Measurements from ENCODE around the gene TSHZ2. TPM values are rescaled to one million over a fixed set of nuclear protein-coding genes. Genes with fewer than 3 reads are reported as not detected.

TSHZ2 gene
- total and polyA plus RNA-seq, 11 donors: 1.8 to 12.1 (median 3.7) TPM

DNA sequence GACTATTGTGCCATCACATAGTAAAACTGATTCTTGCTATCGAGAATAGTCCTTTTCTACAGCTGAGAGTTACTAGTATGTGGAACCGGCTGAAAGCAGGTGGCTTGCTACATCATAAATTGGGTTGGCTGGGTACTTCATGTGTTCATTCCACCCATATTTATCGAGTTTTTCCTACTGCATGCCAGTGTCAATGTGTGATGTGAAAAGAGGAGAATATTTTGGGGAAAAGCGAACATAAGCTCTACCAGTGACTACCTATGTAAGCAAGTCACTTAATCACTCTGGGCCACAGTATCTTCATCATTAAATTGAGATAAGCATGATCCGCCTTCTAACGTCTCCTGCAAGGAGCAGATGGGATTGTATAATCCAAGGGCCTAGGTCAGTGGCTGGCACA lies 61.0 kb downstream of the TSHZ2 start:
- 70 to 89% (median 80%) methylated on average over 6 of the region's 6 CpGs for WGBS, 4 donors

GRCh38 chr20:53034899-53035298 lies 62.7 kb downstream of the TSHZ2 start:
- DNase-seq (no peak), ATAC-seq (no peak)
- WGBS, 4 donors: 44 to 47% (median 47%) methylated on average over 3 of the region's 3 CpGs

More for the DNA sequence above, 61.0 kb downstream of the TSHZ2 start:
- H3K27ac ChIP-seq: peak overlapping the region in 4 of 12 donors; percentile 28 to 60 (median 36)
- H3K27me3 ChIP-seq: no peaks in the 10 kb centered on the region
- H3K9me3 ChIP-seq: no peaks in the 10 kb centered on the region
- ATAC-seq: no peak
- no peak overlapping the region for H3K4me3 ChIP-seq
- TF ChIP-seq CTCF (IDR thresholded peaks at IDR 0.05) (no peak), POLR2A (IDR thresholded peaks at IDR 0.05) (no peak)
- DNase-seq: no peak
- H3K4me1 ChIP-seq: peaks cover 0 to 16% (median 0%) of the 10 kb centered on the region in 12 donors
- no peaks in the 10 kb centered on the region for H3K36me3 ChIP-seq
- intact Hi-C loops (cut with DNase I): loop anchor here in 1 of 10 donors (10.0 kb wide), 1 partner anchor 82 kb away; no protein-coding TSS in a partner anchor

DNA sequence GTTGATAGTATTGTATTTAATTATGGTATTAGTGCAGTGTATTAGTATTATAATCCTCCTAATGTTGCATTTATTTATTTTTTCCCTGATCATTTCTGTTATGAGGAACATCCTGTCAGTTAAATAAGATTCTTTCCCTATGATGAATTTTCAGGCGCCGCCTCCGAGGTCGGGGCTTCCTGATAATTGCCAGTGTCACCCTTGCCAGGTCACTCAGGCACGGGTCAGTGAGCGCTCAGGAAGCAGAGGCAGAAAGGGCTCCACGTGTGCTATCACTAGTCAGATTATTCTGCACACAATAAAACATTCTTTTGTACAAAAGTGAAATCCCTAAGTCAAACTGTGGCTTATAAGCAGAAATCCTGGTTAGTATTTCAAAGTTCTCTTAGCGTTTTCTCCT lies 64.8 kb downstream of the TSHZ2 start:
- Histone ChIP-seq H3K27ac (no peak overlapping the region), H3K27me3 (no peaks in the 10 kb centered on the region), H3K36me3 (no peaks in the 10 kb centered on the region), H3K4me1 (peaks cover 0 to 25% (median 2%) of the 10 kb centered on the region in 12 donors), H3K9me3 (no peaks in the 10 kb centered on the region), H3K4me3 (no peak overlapping the region)
- WGBS, 4 donors: 47 to 60% (median 51%) methylated on average over 8 of the region's 8 CpGs
- no peak for ATAC-seq
- DNase-seq: peak in 1 of 5 donors; percentile 30
- no peak for TF ChIP-seq POLR2A (IDR thresholded peaks at IDR 0.05)
- intact Hi-C loops (cut with DNase I): loop anchor here in 1 of 10 donors (10.0 kb wide), 1 partner anchor 78 kb away; no protein-coding TSS in a partner anchor

More at GRCh38 chr20:53034899-53035298, 62.7 kb downstream of the TSHZ2 start:
- intact Hi-C loops (cut with DNase I): loop anchor here in 1 of 10 donors (10.0 kb wide), 1 partner anchor 80 kb away; no protein-coding TSS in a partner anchor
- TF ChIP-seq POLR2A (IDR thresholded peaks at IDR 0.05) (no peak), CTCF (IDR thresholded peaks at IDR 0.05) (no peak)
- Histone ChIP-seq H3K4me1 (peaks cover 0 to 16% (median 0%) of the 10 kb centered on the region in 12 donors), H3K4me3 (no peak overlapping the region), H3K27ac (no peak overlapping the region), H3K36me3 (no peaks in the 10 kb centered on the region), H3K27me3 (no peaks in the 10 kb centered on the region), H3K9me3 (no peaks in the 10 kb centered on the region)

DNA sequence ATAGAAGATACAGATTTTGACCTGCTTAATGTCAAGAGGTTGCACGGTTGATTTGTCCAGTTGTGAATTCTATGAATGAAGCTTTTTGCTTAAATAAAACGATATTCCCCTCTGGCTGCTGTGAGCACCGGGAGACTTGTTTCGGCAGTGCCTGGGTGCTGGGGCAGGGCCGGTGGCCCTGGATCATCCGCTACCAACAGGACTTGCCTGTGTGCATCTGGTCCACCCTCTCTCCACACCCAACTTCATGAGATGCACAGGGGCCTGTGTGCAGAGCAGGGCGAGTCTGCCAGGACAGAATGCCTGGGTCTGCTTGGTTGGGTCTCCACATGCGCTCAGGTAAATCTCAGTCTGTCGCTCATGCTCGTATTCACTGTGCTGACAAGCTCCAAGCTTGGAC lies 65.5 kb downstream of the TSHZ2 start:
- DNase-seq (peak in 1 of 5 donors; percentile 44), ATAC-seq (no peak)
- intact Hi-C loops (cut with DNase I): loop anchor here in 1 of 10 donors (10.0 kb wide), 1 partner anchor 77 kb away; no protein-coding TSS in a partner anchor
- H3K4me3 ChIP-seq: no peak overlapping the region
- no peak overlapping the region for H3K27ac ChIP-seq
- peaks cover 0 to 24% (median 2%) of the 10 kb centered on the region in 12 donors for H3K4me1 ChIP-seq
- no peaks in the 10 kb centered on the region for H3K9me3 ChIP-seq
- 93 to 98% (median 96%) methylated on average over 7 to 10 of the region's 10 CpGs for WGBS, 4 donors
- TF ChIP-seq CTCF (IDR thresholded peaks at IDR 0.05) (no peak), POLR2A (IDR thresholded peaks at IDR 0.05) (no peak)
- no peaks in the 10 kb centered on the region for H3K27me3 ChIP-seq
- no peaks in the 10 kb centered on the region for H3K36me3 ChIP-seq

Measured in heart left ventricle (tissue), 16 donors.